GM19238 (cell line): ENCODE data around the gene EXTL1.

Experiments
- DNase-seq: peaks from one replicate; pipeline ENCODE4 v3.0.0; 2011; ENCODE audit warnings: low spot score; ENCODE audit not compliant: insufficient read length

The EXTL1 gene

DNA sequence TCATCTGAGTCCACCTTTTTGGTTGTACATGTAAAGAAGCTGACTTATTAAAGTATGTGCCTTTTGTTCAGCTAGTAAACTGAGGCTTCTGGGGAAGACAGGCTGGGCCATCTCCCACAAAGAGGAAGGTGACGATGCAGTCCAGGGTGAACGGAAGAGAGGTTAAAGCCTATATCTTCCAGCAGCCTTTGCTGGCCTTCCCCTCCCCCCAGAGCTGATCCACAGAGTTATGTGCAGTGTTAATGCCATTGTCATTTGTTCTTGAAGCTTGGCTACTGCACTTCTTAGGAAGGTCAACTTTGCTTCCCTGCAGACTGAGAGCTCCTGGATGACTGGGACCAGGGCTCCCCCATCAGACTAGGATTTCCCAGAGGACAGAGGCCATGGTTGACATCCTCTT lies 22.2 kb downstream of the EXTL1 start:
- DNase-seq: no peak

DNA sequence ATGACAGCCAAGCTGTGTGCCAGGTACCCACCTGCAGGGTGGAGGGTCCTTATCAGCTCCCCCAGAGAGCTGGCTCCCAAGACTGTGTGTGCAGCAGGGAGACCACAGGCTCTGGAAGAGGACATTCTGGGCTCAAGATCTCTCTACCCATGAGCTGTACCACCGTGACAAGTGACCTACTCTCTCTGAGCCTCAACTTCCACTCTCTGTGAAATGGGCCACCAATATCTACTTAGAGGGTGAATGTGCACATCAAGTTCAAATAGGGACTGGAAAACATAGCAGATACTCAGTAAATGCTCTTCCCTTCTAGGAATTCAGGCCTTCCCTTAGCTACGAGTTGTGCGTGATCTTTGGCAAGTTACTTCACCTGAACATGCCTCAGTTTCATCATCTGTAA lies 22.8 kb downstream of the EXTL1 start:
- no peak for DNase-seq

DNA sequence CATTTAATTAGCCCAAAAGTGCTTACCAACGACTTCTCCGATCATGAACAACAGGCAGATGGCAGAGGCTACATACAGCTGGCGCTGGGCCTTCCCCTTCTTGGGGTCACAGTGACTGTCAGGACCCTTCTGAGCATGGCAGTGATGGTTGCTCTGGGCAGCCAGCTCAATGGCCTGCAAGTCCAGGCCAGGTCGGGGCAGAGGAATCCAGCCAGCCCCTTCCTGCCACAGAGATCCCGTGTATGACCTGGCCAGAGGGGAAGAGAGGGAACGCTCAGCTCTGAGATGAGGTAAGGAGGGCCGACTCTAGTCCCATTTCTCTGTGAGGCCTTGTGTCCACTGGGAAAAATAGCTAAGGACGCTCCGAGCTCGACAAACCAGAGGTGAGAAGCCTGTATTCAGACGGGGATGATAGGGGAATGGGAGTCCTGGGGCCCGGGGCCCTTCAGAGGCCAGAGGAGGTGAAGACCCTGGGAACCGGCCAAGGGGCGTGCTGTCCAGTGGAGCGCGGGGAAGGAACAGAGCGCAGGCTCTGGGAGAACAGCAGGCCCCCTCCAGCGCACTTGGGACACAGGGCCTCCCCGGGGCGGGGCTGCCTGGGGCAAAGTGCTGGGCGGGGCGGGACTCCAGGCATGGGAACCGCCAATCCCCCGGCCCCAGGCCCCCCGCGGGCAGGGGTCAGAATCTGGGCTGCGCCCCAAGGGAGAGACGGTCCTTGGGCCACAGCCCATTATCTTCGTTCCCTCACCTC lies 23.6 kb downstream of the EXTL1 start:
- DNase-seq: no peak

DNA sequence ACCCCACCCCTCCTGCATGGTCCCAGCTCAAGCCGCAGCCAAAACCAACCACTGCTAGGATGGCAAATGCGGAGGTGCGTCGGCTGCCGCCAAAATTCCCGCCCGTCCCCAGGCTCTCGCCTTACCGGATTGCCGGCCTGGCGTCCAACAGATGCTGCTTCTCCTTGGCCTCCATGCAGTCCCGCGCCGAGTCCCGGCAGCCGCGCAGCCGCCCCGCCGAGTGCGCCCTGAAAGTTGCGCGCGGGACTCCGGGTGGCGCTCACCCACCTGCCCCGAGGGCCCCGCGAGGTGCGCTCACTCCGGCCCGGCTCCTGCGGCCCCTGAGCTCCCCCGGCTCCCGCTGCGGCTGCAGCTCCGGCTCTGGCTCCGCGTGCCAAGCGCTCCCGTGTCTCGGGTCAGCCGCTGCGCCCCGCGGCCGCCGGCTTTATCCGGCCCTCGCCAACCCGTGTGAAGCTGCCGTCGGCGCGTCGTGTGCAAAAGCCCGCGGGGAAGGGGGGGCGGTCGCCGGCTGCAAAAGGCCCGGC lies 24.2 kb downstream of the EXTL1 start, which contains the start of gene SLC30A2:
Gene SLC30A2 (minus strand): TSS at position 397 of the 524 bp plus-strand sequence. CDS start 222 bp downstream, at position 175.
- no peak for DNase-seq

GRCh38 chr1:26046246-26047095 lies 24.9 kb downstream of the EXTL1 start:
- no peak for DNase-seq

DNA sequence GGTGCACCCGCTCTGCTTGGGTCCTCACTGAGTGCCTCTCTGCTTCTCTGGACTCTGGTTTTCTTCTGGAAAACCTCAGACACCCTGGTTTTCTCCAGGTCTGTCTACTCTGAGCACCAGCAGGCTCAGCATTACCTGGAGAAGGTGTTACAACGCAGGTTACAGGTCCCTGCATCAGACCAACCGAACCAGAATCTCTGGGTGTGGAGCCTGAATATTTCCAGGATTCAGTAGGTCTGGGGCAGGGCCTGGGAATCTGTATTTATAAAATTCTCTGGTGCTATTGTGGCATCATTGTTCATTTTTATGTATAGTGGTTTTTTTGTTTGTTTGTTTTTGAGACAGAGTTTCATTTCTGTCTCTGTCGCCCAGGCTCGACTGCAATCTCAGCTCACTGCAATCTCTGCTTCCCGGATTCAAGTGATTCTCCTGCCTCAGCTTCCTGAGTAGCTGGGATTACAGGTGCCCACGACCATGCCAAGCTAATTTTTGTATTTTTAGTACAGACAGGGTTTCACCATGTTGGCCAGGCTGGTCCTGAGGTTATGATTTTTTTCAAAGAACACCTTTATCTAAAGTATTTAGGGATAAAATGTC lies 25.8 kb downstream of the EXTL1 start:
- no peak for DNase-seq

GRCh38 chr1:26049531-26050247 lies 28.1 kb downstream of the EXTL1 start:
- DNase-seq: no peak

GRCh38 chr1:26050248-26050640 lies 28.7 kb downstream of the EXTL1 start:
- no peak for DNase-seq

DNA sequence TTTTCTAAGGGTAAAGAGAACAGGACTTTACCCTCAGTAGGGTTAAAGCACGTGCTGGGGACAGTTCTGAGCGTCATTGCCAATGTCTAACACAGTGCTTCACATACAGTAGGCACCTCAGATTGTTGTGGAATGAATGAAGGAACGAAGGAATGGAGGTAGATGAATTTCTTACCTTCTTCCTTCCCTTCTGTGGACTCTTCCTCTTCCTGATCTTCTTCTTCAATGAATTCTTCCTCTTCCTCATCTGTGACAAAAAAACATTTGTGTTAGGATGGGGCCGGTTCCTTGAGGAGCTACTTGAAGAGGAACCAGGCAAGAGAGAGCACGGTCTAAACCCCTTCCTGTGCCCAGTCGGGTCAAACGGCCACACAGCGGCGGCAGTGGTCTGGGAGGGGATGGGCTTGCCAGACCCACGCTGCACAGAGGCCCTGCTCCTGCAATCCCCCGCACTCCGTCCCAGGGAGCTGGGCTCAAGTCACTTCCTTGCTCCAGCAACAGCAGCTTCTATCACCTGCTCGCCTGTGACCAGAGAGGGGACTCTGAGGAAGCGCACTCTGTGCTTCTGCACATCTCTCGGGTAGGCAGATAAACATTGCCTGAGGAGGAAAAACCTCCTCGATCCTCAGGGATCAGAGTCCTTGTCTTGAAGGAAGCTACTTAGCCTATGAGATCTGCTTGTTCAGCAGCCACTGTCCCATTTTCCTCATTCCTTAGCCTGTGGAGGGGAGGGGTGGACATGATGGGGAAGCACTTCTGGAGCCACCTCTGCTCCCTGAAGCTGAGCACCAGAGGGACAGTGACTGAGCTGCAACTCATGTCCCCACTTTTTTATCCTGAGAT lies 32.4 kb downstream of the EXTL1 start:
- no peak for DNase-seq

- DNase-seq: no peak
Observed at GRCh38 chr1:26055041-26055440, 33.5 kb downstream of the EXTL1 start.

GRCh38 chr1:26057189-26057588 lies 35.6 kb downstream of the EXTL1 start:
- no peak for DNase-seq

GRCh38 chr1:26058052-26058595 lies 36.5 kb downstream of the EXTL1 start:
- DNase-seq: no peak

DNA sequence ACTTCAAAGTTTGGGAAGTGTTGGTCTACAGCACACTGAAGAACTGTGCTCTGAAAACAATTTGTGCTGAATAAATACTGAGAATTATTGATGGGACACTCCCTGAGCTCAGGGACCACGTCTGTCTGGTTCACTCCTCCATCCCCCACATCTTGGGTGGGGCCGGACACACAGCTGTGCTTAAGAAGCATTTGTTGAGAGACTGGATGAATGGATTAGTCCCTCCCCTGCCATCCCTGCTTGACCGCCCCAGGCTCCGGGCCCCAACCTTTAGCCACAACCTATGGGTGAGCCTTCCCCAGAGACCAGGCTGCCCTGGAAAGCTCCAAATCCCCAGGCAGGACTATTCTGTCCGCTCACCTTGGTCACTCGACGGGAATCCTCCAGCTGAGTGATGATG lies 38.3 kb downstream of the EXTL1 start:
- no peak for DNase-seq

- no peak for DNase-seq
Observed at GRCh38 chr1:26060832-26061574, 39.4 kb downstream of the EXTL1 start.

DNA sequence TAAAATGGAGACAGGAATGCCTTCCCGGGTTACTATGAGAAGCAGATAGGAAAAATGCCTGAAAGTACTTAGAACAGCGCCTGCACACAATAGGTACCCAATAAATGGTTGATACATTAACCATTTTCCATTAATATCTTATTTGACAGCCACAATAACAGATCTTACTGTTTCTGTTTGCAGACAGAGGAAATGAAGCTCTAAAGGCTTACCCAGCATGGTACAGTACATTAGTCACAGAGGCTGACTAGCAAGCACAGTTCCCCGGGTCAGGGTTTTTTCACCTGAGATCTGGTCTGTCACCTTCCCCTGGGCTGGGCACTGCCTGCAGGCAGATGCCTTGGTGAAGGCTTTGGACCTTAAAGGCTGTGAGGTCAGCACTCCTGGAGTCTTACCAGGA lies 43.0 kb downstream of the EXTL1 start:
- no peak for DNase-seq

- no peak for DNase-seq
Observed at GRCh38 chr1:26066160-26066559, 44.6 kb downstream of the EXTL1 start.

DNA sequence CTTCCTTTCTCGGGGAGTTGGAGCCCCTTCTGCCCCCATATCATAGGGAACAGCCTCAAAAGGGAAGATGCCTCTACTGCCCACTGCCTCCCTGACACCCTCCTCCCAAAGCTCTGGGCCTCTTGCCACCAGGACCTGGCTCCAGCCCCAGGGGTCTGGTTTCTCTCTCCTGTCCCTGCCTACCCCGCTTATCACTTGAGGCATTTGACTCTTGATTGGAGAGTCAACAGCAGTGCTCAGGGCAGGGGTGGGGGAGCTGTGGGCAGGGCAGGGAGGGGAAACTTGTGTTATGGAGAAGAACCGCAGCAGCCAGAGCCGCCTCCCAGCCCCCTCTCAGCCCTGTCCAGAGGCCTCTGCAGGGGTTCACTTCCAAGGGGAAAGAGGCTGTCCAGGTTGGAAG lies 45.3 kb downstream of the EXTL1 start:
- no peak for DNase-seq

- DNase-seq: no peak
Observed at GRCh38 chr1:26067432-26067911, 45.9 kb downstream of the EXTL1 start, which contains the start of gene TRIM63. TSS of gene TRIM63 (minus strand) at chr1:26067630. CDS start at chr1:26067494, 136 bp downstream.

DNA sequence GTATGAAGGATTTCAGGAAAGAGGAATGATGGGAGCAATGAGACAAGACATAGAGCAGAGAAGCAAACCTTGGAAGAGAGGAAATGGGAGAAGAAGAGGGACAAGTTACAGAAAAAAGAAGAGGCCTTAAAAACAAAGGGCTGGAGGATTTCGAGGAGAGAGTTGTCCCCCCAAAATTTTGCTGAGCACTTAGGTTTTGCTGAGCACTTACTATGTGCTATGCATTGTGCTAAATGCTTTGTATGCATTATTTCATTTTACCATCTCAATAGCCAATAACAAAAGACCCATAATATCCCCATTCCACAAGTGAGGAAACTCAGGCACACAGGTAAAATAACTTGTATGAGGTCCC lies 48.3 kb downstream of the EXTL1 start:
- no peak for DNase-seq
